Endodermal cell (in vitro differentiated cells): ENCODE measurements around the gene RYR2. TPM values are rescaled to one million over a fixed set of nuclear protein-coding genes. Genes with fewer than 3 reads are reported as not detected.

ENCODE experiments used
- DNase-seq: peaks from one replicate; pipeline ENCODE4 v3.0.0-alpha.2; 2017
- H3K27ac ChIP-seq: 2 replicates; pipeline ENCODE4 v1.5.1; 2013; ENCODE audit warnings: mild to moderate bottlenecking, low read depth, low read length, moderate library complexity
- H3K27me3 ChIP-seq: 2 replicates; pipeline ENCODE4 v1.6.1; 2013; ENCODE audit warnings: mild to moderate bottlenecking, low read length, moderate library complexity; ENCODE audit not compliant: insufficient read depth, control insufficient read depth, poor library complexity, severe bottlenecking
- H3K36me3 ChIP-seq: 2 replicates; pipeline ENCODE4 v1.7.0; 2013; ENCODE audit warnings: mild to moderate bottlenecking, low read length, moderate library complexity; ENCODE audit not compliant: control insufficient read depth, insufficient read depth
- H3K4me1 ChIP-seq: one replicate; pipeline ENCODE4 v1.7.0; 2013; ENCODE audit warnings: low read length; ENCODE audit not compliant: control insufficient read depth, insufficient read depth
- H3K4me3 ChIP-seq: 2 replicates; pipeline ENCODE4 v1.5.1; 2013; ENCODE audit warnings: mild to moderate bottlenecking, low read length, moderate library complexity
- H3K9ac ChIP-seq: 2 replicates; pipeline ENCODE4 v1.6.1; 2013; ENCODE audit warnings: mild to moderate bottlenecking, low read length, moderate library complexity; ENCODE audit not compliant: poor library complexity, severe bottlenecking; ENCODE audit errors: extremely low read depth
- H3K9me3 ChIP-seq: 2 replicates; pipeline ENCODE4 v1.6.1; 2013; ENCODE audit warnings: mild to moderate bottlenecking, low read length, moderate library complexity; ENCODE audit not compliant: control insufficient read depth
- H3K27ac Mint-ChIP-seq: 2 replicates; pipeline ENCODE4 v1.8.0; 2020; ENCODE audit warnings: mixed read lengths
- H3K27me3 Mint-ChIP-seq: 2 replicates; pipeline ENCODE4 v1.8.0; 2021; ENCODE audit warnings: mild to moderate bottlenecking, mixed read lengths; ENCODE audit not compliant: insufficient read depth
- H3K36me3 Mint-ChIP-seq: 2 replicates; pipeline ENCODE4 v1.8.0; 2020; ENCODE audit warnings: low read depth, mixed read lengths
- H3K4me1 Mint-ChIP-seq: 2 replicates; pipeline ENCODE4 v1.8.0; 2020; ENCODE audit warnings: mixed read lengths
- H3K4me3 Mint-ChIP-seq: 2 replicates; pipeline ENCODE4 v1.8.0; 2020; ENCODE audit warnings: mild to moderate bottlenecking, moderate library complexity, mixed read lengths
- H3K9me3 Mint-ChIP-seq: 2 replicates; pipeline ENCODE4 v1.8.0; 2020; ENCODE audit warnings: mild to moderate bottlenecking, mixed read lengths
- WGBS, 2 experiments: methylation state at CpG; one replicate each; pipeline versions ENCODE4 v1.1.5 to v1.1.7; 2013; ENCODE audit warnings: missing lambda C conversion rate in 2 of 2, mixed read lengths in 1 of 2; ENCODE audit not compliant: insufficient coverage in 1 of 2, insufficient read length in 1 of 2; 5-methylcytosine and 5-hydroxymethylcytosine counted together
- total RNA-seq, 2 donors: library from RNA; stranded (reverse); fragmentation: NEBNext Ultra II Directional in 1 of 2; extraction: Animal tissue kit (Norgen Biotek cat#: 25700) in 1 of 2; gene quantifications; 2 replicates in 1 of 2; 3 replicates in 1 of 2; pipeline ENCODE4 v1.2.1, GENCODE V29; 2021
- TF ChIP-seq, protein P1 (sequence below): fragments of 200-600 bp; sonication (generic); conservative IDR thresholded peaks from 2 replicates; pipeline ENCODE4 v1.5.0; 2021; ENCODE audit warnings: antibody characterized with exemption, mild to moderate bottlenecking

Gene RYR2
- total RNA-seq, 2 donors from 2014 or later, result 0.95 to 2.4 TPM

GRCh38 chr1:237809099-237809498 is 767.1 kb downstream of the RYR2 start:
- Mint-ChIP-seq H3K4me3 (no peak overlapping the region), H3K27me3 (no peaks in the 10 kb centered on the region), H3K27ac (no peak overlapping the region), H3K36me3 (no peaks in the 10 kb centered on the region), H3K9me3 (no peaks in the 10 kb centered on the region), H3K4me1 (no peaks in the 10 kb centered on the region)
- 85% methylated on average over 2 of the region's 2 CpGs; no CpG with 5 or more reads in 1 of the 2 experiments for WGBS, 2 experiments
- no peaks in the 10 kb centered on the region for H3K27me3 ChIP-seq
- no peak overlapping the region for H3K9ac ChIP-seq
- H3K9me3 ChIP-seq, result no peaks in the 10 kb centered on the region
- no peak overlapping the region for H3K27ac ChIP-seq
- no peak for DNase-seq
- TF ChIP-seq, protein P1, sequence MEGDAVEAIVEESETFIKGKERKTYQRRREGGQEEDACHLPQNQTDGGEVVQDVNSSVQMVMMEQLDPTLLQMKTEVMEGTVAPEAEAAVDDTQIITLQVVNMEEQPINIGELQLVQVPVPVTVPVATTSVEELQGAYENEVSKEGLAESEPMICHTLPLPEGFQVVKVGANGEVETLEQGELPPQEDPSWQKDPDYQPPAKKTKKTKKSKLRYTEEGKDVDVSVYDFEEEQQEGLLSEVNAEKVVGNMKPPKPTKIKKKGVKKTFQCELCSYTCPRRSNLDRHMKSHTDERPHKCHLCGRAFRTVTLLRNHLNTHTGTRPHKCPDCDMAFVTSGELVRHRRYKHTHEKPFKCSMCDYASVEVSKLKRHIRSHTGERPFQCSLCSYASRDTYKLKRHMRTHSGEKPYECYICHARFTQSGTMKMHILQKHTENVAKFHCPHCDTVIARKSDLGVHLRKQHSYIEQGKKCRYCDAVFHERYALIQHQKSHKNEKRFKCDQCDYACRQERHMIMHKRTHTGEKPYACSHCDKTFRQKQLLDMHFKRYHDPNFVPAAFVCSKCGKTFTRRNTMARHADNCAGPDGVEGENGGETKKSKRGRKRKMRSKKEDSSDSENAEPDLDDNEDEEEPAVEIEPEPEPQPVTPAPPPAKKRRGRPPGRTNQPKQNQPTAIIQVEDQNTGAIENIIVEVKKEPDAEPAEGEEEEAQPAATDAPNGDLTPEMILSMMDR, result no peak
- H3K4me3 ChIP-seq, result no peak overlapping the region
- no peaks in the 10 kb centered on the region for H3K36me3 ChIP-seq
- no peaks in the 10 kb centered on the region for H3K4me1 ChIP-seq

GRCh38 chr1:237811633-237812032 is 769.6 kb downstream of the RYR2 start:
- H3K9me3 Mint-ChIP-seq, result no peaks in the 10 kb centered on the region
- TF ChIP-seq, protein P1, result no peak
- H3K27me3 Mint-ChIP-seq, result no peaks in the 10 kb centered on the region
- H3K36me3 Mint-ChIP-seq, result no peaks in the 10 kb centered on the region
- no peaks in the 10 kb centered on the region for H3K4me1 Mint-ChIP-seq
- Histone ChIP-seq H3K27ac (no peak overlapping the region), H3K4me3 (no peak overlapping the region), H3K4me1 (no peaks in the 10 kb centered on the region), H3K36me3 (no peaks in the 10 kb centered on the region), H3K9ac (no peak overlapping the region), H3K27me3 (no peaks in the 10 kb centered on the region), H3K9me3 (no peaks in the 10 kb centered on the region)
- no peak overlapping the region for H3K27ac Mint-ChIP-seq
- 98 to 99% methylated on average over 4 to 5 of the region's 5 CpGs for WGBS, 2 experiments
- DNase-seq, result no peak
- H3K4me3 Mint-ChIP-seq, result no peak overlapping the region

- no peaks in the 10 kb centered on the region for H3K9me3 ChIP-seq
- Mint-ChIP-seq H3K4me1 (no peaks in the 10 kb centered on the region), H3K27me3 (no peaks in the 10 kb centered on the region), H3K9me3 (no peaks in the 10 kb centered on the region), H3K4me3 (no peak overlapping the region), H3K36me3 (no peaks in the 10 kb centered on the region), H3K27ac (no peak overlapping the region)
- TF ChIP-seq, protein P1, result no peak
- no peak overlapping the region for H3K27ac ChIP-seq
- no peak overlapping the region for H3K4me3 ChIP-seq
- H3K27me3 ChIP-seq, result no peaks in the 10 kb centered on the region
- WGBS, 2 experiments, result 90 to 93% methylated on average over 1 to 2 of the region's 2 CpGs
- no peak overlapping the region for H3K9ac ChIP-seq
- no peaks in the 10 kb centered on the region for H3K36me3 ChIP-seq
- DNase-seq, result no peak
- H3K4me1 ChIP-seq, result no peaks in the 10 kb centered on the region
Measured at GRCh38 chr1:237812061-237812460, 770.1 kb downstream of the RYR2 start.
